ENCODE measurements around the gene C10orf120.

DNA sequence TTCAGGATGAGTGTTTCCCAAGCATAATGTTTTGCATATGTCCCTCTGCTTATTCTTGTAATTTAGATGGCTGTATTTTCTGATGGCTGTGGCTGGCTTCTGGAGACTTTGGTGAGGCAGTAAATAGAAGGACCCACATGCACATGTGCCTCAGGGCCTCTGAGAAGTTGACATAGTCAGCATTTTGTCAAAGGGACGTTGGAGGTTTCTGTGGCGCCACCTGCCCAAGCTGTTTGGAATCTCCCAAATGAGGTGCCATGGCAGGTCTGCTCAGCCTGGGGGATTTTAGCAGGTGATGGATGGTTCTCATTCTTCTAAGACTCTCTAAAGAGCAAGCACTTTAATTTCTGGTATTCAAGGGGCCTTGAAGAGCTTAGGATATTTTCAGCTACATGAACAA, 29.8 kb downstream of the C10orf120 start:
- TF ChIP-seq, protein P1, sequence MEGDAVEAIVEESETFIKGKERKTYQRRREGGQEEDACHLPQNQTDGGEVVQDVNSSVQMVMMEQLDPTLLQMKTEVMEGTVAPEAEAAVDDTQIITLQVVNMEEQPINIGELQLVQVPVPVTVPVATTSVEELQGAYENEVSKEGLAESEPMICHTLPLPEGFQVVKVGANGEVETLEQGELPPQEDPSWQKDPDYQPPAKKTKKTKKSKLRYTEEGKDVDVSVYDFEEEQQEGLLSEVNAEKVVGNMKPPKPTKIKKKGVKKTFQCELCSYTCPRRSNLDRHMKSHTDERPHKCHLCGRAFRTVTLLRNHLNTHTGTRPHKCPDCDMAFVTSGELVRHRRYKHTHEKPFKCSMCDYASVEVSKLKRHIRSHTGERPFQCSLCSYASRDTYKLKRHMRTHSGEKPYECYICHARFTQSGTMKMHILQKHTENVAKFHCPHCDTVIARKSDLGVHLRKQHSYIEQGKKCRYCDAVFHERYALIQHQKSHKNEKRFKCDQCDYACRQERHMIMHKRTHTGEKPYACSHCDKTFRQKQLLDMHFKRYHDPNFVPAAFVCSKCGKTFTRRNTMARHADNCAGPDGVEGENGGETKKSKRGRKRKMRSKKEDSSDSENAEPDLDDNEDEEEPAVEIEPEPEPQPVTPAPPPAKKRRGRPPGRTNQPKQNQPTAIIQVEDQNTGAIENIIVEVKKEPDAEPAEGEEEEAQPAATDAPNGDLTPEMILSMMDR (conservative IDR thresholded peaks at IDR 0.05; ENCODE audit: low read length), result no peak
- no peak for TF ChIP-seq EZH2phosphoT487 (IDR thresholded peaks at IDR 0.05; ENCODE audit: borderline replicate concordance)
